Measurements from ENCODE around the gene SPATA32.

Gene SPATA32

GRCh38 chr17:45273551-45273957 is 11.7 kb upstream of the SPATA32 start:
- no peak overlapping the region for H3K27ac ChIP-seq (ENCODE audit: low read depth, low read length)
- H3K4me1 ChIP-seq (ENCODE audit: control insufficient read depth in 5 of 5, insufficient read depth in 5 of 5, low read length in 5 of 5) = peaks cover 10 to 15% (median 13%) of the 10 kb centered on the region in 5 donors
- no peak overlapping the region for H3K9ac ChIP-seq (ENCODE audit: low read length in 5 of 5)
- H3K27me3 ChIP-seq (ENCODE audit: control insufficient read depth in 5 of 5, insufficient read depth in 4 of 5, low read length in 5 of 5) = no peaks in the 10 kb centered on the region
- no peaks in the 10 kb centered on the region for H3K9me3 ChIP-seq (ENCODE audit: control insufficient read depth in 5 of 5, low read length in 5 of 5)
- no peak overlapping the region for H3K4me3 ChIP-seq (ENCODE audit: low read depth in 1 of 5, low read length in 5 of 5)
- H3K36me3 ChIP-seq (ENCODE audit: control insufficient read depth in 5 of 5, insufficient read depth in 5 of 5, low read length in 5 of 5) = peaks cover 0 to 58% (median 48%) of the 10 kb centered on the region in 5 donors

- Histone ChIP-seq H3K9ac (ENCODE audit: low read length in 5 of 5) (no peak overlapping the region), H3K4me1 (ENCODE audit: control insufficient read depth in 5 of 5, insufficient read depth in 5 of 5, low read length in 5 of 5) (no peaks in the 10 kb centered on the region), H3K9me3 (ENCODE audit: control insufficient read depth in 5 of 5, low read length in 5 of 5) (no peaks in the 10 kb centered on the region), H3K27me3 (ENCODE audit: control insufficient read depth in 5 of 5, insufficient read depth in 4 of 5, low read length in 5 of 5) (no peaks in the 10 kb centered on the region), H3K27ac (ENCODE audit: low read depth, low read length) (no peak overlapping the region), H3K36me3 (ENCODE audit: control insufficient read depth in 5 of 5, insufficient read depth in 5 of 5, low read length in 5 of 5) (peaks cover 0 to 78% (median 66%) of the 10 kb centered on the region in 5 donors), H3K4me3 (ENCODE audit: low read depth in 1 of 5, low read length in 5 of 5) (no peak overlapping the region)
These were observed 9.7 kb upstream of the SPATA32 start for GRCh38 chr17:45271603-45272002.

GRCh38 chr17:45270828-45271418 is 9.0 kb upstream of the SPATA32 start:
- Histone ChIP-seq H3K27me3 (ENCODE audit: control insufficient read depth in 5 of 5, insufficient read depth in 4 of 5, low read length in 5 of 5) (no peaks in the 10 kb centered on the region), H3K36me3 (ENCODE audit: control insufficient read depth in 5 of 5, insufficient read depth in 5 of 5, low read length in 5 of 5) (peaks cover 0 to 85% (median 73%) of the 10 kb centered on the region in 5 donors), H3K27ac (ENCODE audit: low read depth, low read length) (no peak overlapping the region), H3K4me3 (ENCODE audit: low read depth in 1 of 5, low read length in 5 of 5) (no peak overlapping the region), H3K4me1 (ENCODE audit: control insufficient read depth in 5 of 5, insufficient read depth in 5 of 5, low read length in 5 of 5) (no peaks in the 10 kb centered on the region), H3K9me3 (ENCODE audit: control insufficient read depth in 5 of 5, low read length in 5 of 5) (no peaks in the 10 kb centered on the region), H3K9ac (ENCODE audit: low read length in 5 of 5) (no peak overlapping the region)

GRCh38 chr17:45269912-45270311 is 8.0 kb upstream of the SPATA32 start:
- Histone ChIP-seq H3K4me3 (ENCODE audit: low read depth in 1 of 5, low read length in 5 of 5) (no peak overlapping the region), H3K4me1 (ENCODE audit: control insufficient read depth in 5 of 5, insufficient read depth in 5 of 5, low read length in 5 of 5) (no peaks in the 10 kb centered on the region), H3K9ac (ENCODE audit: low read length in 5 of 5) (no peak overlapping the region), H3K27ac (ENCODE audit: low read depth, low read length) (no peak overlapping the region), H3K27me3 (ENCODE audit: control insufficient read depth in 5 of 5, insufficient read depth in 4 of 5, low read length in 5 of 5) (no peaks in the 10 kb centered on the region), H3K36me3 (ENCODE audit: control insufficient read depth in 5 of 5, insufficient read depth in 5 of 5, low read length in 5 of 5) (peaks cover 0 to 93% (median 79%) of the 10 kb centered on the region in 5 donors), H3K9me3 (ENCODE audit: control insufficient read depth in 5 of 5, low read length in 5 of 5) (no peaks in the 10 kb centered on the region)

GRCh38 chr17:45267436-45268055 is 5.7 kb upstream of the SPATA32 start:
- no peak overlapping the region for H3K9ac ChIP-seq (ENCODE audit: low read length in 5 of 5)
- peaks cover 0 to 90% (median 77%) of the 10 kb centered on the region in 5 donors for H3K36me3 ChIP-seq (ENCODE audit: control insufficient read depth in 5 of 5, insufficient read depth in 5 of 5, low read length in 5 of 5)
- no peaks in the 10 kb centered on the region for H3K27me3 ChIP-seq (ENCODE audit: control insufficient read depth in 5 of 5, insufficient read depth in 4 of 5, low read length in 5 of 5)
- no peak overlapping the region for H3K4me3 ChIP-seq (ENCODE audit: low read depth in 1 of 5, low read length in 5 of 5)
- H3K4me1 ChIP-seq (ENCODE audit: control insufficient read depth in 5 of 5, insufficient read depth in 5 of 5, low read length in 5 of 5) = peaks cover 1 to 16% (median 12%) of the 10 kb centered on the region in 5 donors
- no peaks in the 10 kb centered on the region for H3K9me3 ChIP-seq (ENCODE audit: control insufficient read depth in 5 of 5, low read length in 5 of 5)
- no peak overlapping the region for H3K27ac ChIP-seq (ENCODE audit: low read depth, low read length)

GRCh38 chr17:45266372-45266926 is 4.6 kb upstream of the SPATA32 start:
- peaks cover 2 to 26% (median 23%) of the 10 kb centered on the region in 5 donors for H3K4me1 ChIP-seq (ENCODE audit: control insufficient read depth in 5 of 5, insufficient read depth in 5 of 5, low read length in 5 of 5)
- no peak overlapping the region for H3K4me3 ChIP-seq (ENCODE audit: low read depth in 1 of 5, low read length in 5 of 5)
- H3K9ac ChIP-seq (ENCODE audit: low read length in 5 of 5) = no peak overlapping the region
- H3K36me3 ChIP-seq (ENCODE audit: control insufficient read depth in 5 of 5, insufficient read depth in 5 of 5, low read length in 5 of 5) = peaks cover 0 to 79% (median 71%) of the 10 kb centered on the region in 5 donors
- no peaks in the 10 kb centered on the region for H3K9me3 ChIP-seq (ENCODE audit: control insufficient read depth in 5 of 5, low read length in 5 of 5)
- no peak overlapping the region for H3K27ac ChIP-seq (ENCODE audit: low read depth, low read length)
- H3K27me3 ChIP-seq (ENCODE audit: control insufficient read depth in 5 of 5, insufficient read depth in 4 of 5, low read length in 5 of 5) = no peaks in the 10 kb centered on the region

- no peaks in the 10 kb centered on the region for H3K9me3 ChIP-seq (ENCODE audit: control insufficient read depth in 5 of 5, low read length in 5 of 5)
- no peak overlapping the region for H3K9ac ChIP-seq (ENCODE audit: low read length in 5 of 5)
- no peak overlapping the region for H3K4me3 ChIP-seq (ENCODE audit: low read depth in 1 of 5, low read length in 5 of 5)
- H3K36me3 ChIP-seq (ENCODE audit: control insufficient read depth in 5 of 5, insufficient read depth in 5 of 5, low read length in 5 of 5) = peaks cover 0 to 75% (median 68%) of the 10 kb centered on the region in 5 donors
- H3K27ac ChIP-seq (ENCODE audit: low read depth, low read length) = no peak overlapping the region
- H3K27me3 ChIP-seq (ENCODE audit: control insufficient read depth in 5 of 5, insufficient read depth in 4 of 5, low read length in 5 of 5) = no peaks in the 10 kb centered on the region
- peaks cover 4 to 32% (median 29%) of the 10 kb centered on the region in 5 donors for H3K4me1 ChIP-seq (ENCODE audit: control insufficient read depth in 5 of 5, insufficient read depth in 5 of 5, low read length in 5 of 5)
These were observed 3.9 kb upstream of the SPATA32 start for GRCh38 chr17:45265821-45266220.

- no peaks in the 10 kb centered on the region for H3K27me3 ChIP-seq (ENCODE audit: control insufficient read depth in 5 of 5, insufficient read depth in 4 of 5, low read length in 5 of 5)
- H3K9me3 ChIP-seq (ENCODE audit: control insufficient read depth in 5 of 5, low read length in 5 of 5) = no peaks in the 10 kb centered on the region
- no peak overlapping the region for H3K4me3 ChIP-seq (ENCODE audit: low read depth in 1 of 5, low read length in 5 of 5)
- peaks cover 0 to 67% (median 60%) of the 10 kb centered on the region in 5 donors for H3K36me3 ChIP-seq (ENCODE audit: control insufficient read depth in 5 of 5, insufficient read depth in 5 of 5, low read length in 5 of 5)
- H3K4me1 ChIP-seq (ENCODE audit: control insufficient read depth in 5 of 5, insufficient read depth in 5 of 5, low read length in 5 of 5) = peaks cover 8 to 40% (median 33%) of the 10 kb centered on the region in 5 donors
- no peak overlapping the region for H3K9ac ChIP-seq (ENCODE audit: low read length in 5 of 5)
- H3K27ac ChIP-seq (ENCODE audit: low read depth, low read length) = no peak overlapping the region
These were observed 3.1 kb upstream of the SPATA32 start for GRCh38 chr17:45264988-45265387.

- no peak overlapping the region for H3K9ac ChIP-seq (ENCODE audit: low read length in 5 of 5)
- peaks cover 8 to 41% (median 33%) of the 10 kb centered on the region in 5 donors for H3K4me1 ChIP-seq (ENCODE audit: control insufficient read depth in 5 of 5, insufficient read depth in 5 of 5, low read length in 5 of 5)
- no peak overlapping the region for H3K4me3 ChIP-seq (ENCODE audit: low read depth in 1 of 5, low read length in 5 of 5)
- no peak overlapping the region for H3K27ac ChIP-seq (ENCODE audit: low read depth, low read length)
- no peaks in the 10 kb centered on the region for H3K27me3 ChIP-seq (ENCODE audit: control insufficient read depth in 5 of 5, insufficient read depth in 4 of 5, low read length in 5 of 5)
- H3K9me3 ChIP-seq (ENCODE audit: control insufficient read depth in 5 of 5, low read length in 5 of 5) = no peaks in the 10 kb centered on the region
- peaks cover 0 to 61% (median 54%) of the 10 kb centered on the region in 5 donors for H3K36me3 ChIP-seq (ENCODE audit: control insufficient read depth in 5 of 5, insufficient read depth in 5 of 5, low read length in 5 of 5)
These were observed 2.5 kb upstream of the SPATA32 start for GRCh38 chr17:45264430-45264829.

GRCh38 chr17:45263477-45263860 is 1.6 kb upstream of the SPATA32 start:
- Histone ChIP-seq H3K4me3 (ENCODE audit: low read depth in 1 of 5, low read length in 5 of 5) (no peak overlapping the region), H3K27me3 (ENCODE audit: control insufficient read depth in 5 of 5, insufficient read depth in 4 of 5, low read length in 5 of 5) (no peaks in the 10 kb centered on the region), H3K27ac (ENCODE audit: low read depth, low read length) (no peak overlapping the region), H3K9me3 (ENCODE audit: control insufficient read depth in 5 of 5, low read length in 5 of 5) (no peaks in the 10 kb centered on the region), H3K9ac (ENCODE audit: low read length in 5 of 5) (no peak overlapping the region), H3K36me3 (ENCODE audit: control insufficient read depth in 5 of 5, insufficient read depth in 5 of 5, low read length in 5 of 5) (peaks cover 0 to 51% (median 45%) of the 10 kb centered on the region in 5 donors), H3K4me1 (ENCODE audit: control insufficient read depth in 5 of 5, insufficient read depth in 5 of 5, low read length in 5 of 5) (peaks cover 8 to 41% (median 33%) of the 10 kb centered on the region in 5 donors)

Data from subcutaneous abdominal adipose tissue (tissue), 5 donors.